Measurements from ENCODE around the gene IGFBP5.

IGFBP5 gene

GRCh38 chr2:216665242-216665641, 30.1 kb downstream of the IGFBP5 start:
- Histone ChIP-seq H3K4me1 (ENCODE audit: control insufficient read depth in 1 of 2, insufficient read depth in 1 of 2, low read depth in 1 of 2, low read length in 1 of 2) (no peaks in the 10 kb centered on the region), H3K27me3 (no peaks in the 10 kb centered on the region), H3K4me3 (ENCODE audit: low read depth in 1 of 2, low read length in 1 of 2) (no peak overlapping the region), H3K27ac (no peak overlapping the region), H3K9me3 (no peaks in the 10 kb centered on the region), H3K36me3 (no peaks in the 10 kb centered on the region)
- TF ChIP-seq, protein P1, sequence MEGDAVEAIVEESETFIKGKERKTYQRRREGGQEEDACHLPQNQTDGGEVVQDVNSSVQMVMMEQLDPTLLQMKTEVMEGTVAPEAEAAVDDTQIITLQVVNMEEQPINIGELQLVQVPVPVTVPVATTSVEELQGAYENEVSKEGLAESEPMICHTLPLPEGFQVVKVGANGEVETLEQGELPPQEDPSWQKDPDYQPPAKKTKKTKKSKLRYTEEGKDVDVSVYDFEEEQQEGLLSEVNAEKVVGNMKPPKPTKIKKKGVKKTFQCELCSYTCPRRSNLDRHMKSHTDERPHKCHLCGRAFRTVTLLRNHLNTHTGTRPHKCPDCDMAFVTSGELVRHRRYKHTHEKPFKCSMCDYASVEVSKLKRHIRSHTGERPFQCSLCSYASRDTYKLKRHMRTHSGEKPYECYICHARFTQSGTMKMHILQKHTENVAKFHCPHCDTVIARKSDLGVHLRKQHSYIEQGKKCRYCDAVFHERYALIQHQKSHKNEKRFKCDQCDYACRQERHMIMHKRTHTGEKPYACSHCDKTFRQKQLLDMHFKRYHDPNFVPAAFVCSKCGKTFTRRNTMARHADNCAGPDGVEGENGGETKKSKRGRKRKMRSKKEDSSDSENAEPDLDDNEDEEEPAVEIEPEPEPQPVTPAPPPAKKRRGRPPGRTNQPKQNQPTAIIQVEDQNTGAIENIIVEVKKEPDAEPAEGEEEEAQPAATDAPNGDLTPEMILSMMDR (IDR thresholded peaks at IDR 0.05), result no peak

DNA sequence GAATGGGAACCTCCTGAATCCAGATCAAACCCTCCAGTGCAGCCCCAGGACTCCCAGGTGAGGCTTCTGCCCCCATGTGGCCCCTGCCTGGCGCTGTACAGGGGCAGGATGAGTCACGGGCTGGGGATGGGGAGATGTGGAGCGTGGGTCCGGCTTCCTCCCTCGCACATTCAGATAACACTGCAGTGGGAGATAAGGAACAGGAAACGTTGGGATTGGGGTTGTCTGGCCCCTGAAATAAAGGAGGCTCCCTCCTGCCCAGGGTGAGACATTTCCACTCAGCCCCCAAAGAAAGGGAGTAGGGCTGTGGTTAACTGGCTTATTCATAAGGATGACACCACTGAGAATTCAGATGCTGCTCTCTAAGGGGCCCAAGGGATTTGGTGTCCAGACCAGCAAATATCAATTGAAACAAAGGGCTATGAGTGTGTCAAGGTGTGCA, 30.7 kb downstream of the IGFBP5 start:
- Histone ChIP-seq H3K4me1 (ENCODE audit: control insufficient read depth in 1 of 2, insufficient read depth in 1 of 2, low read depth in 1 of 2, low read length in 1 of 2) (no peaks in the 10 kb centered on the region), H3K27ac (no peak overlapping the region), H3K4me3 (ENCODE audit: low read depth in 1 of 2, low read length in 1 of 2) (no peak overlapping the region), H3K36me3 (no peaks in the 10 kb centered on the region), H3K27me3 (no peaks in the 10 kb centered on the region), H3K9me3 (no peaks in the 10 kb centered on the region)
- TF ChIP-seq, protein P1 (IDR thresholded peaks at IDR 0.05), result no peak

DNA sequence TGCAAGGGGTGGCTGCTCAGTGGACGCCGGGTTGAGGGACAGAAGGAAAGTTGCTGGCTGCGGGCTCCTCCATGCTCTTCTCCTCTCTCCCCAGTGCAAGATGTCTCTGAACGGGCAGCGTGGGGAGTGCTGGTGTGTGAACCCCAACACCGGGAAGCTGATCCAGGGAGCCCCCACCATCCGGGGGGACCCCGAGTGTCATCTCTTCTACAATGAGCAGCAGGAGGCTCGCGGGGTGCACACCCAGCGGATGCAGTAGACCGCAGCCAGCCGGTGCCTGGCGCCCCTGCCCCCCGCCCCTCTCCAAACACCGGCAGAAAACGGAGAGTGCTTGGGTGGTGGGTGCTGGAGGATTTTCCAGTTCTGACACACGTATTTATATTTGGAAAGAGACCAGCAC, 31.5 kb downstream of the IGFBP5 start:
- H3K9me3 ChIP-seq, result no peaks in the 10 kb centered on the region
- no peaks in the 10 kb centered on the region for H3K4me1 ChIP-seq (ENCODE audit: control insufficient read depth in 1 of 2, insufficient read depth in 1 of 2, low read depth in 1 of 2, low read length in 1 of 2)
- no peaks in the 10 kb centered on the region for H3K27me3 ChIP-seq
- no peak overlapping the region for H3K27ac ChIP-seq
- no peak overlapping the region for H3K4me3 ChIP-seq (ENCODE audit: low read depth in 1 of 2, low read length in 1 of 2)
- TF ChIP-seq, protein P1 (IDR thresholded peaks at IDR 0.05), result no peak
- no peaks in the 10 kb centered on the region for H3K36me3 ChIP-seq

- no peaks in the 10 kb centered on the region for H3K9me3 ChIP-seq
- H3K4me3 ChIP-seq (ENCODE audit: low read depth in 1 of 2, low read length in 1 of 2), result no peak overlapping the region
- H3K36me3 ChIP-seq, result no peaks in the 10 kb centered on the region
- no peaks in the 10 kb centered on the region for H3K27me3 ChIP-seq
- H3K4me1 ChIP-seq (ENCODE audit: control insufficient read depth in 1 of 2, insufficient read depth in 1 of 2, low read depth in 1 of 2, low read length in 1 of 2), result no peaks in the 10 kb centered on the region
- TF ChIP-seq, protein P1 (IDR thresholded peaks at IDR 0.05), result no peak
- no peak overlapping the region for H3K27ac ChIP-seq
Observed at GRCh38 chr2:216663106-216663505, 32.2 kb downstream of the IGFBP5 start.

- no peaks in the 10 kb centered on the region for H3K27me3 ChIP-seq
- TF ChIP-seq, protein P1 (IDR thresholded peaks at IDR 0.05), result no peak
- H3K36me3 ChIP-seq, result no peaks in the 10 kb centered on the region
- no peaks in the 10 kb centered on the region for H3K9me3 ChIP-seq
- no peak overlapping the region for H3K27ac ChIP-seq
- H3K4me1 ChIP-seq (ENCODE audit: control insufficient read depth in 1 of 2, insufficient read depth in 1 of 2, low read depth in 1 of 2, low read length in 1 of 2), result no peaks in the 10 kb centered on the region
- no peak overlapping the region for H3K4me3 ChIP-seq (ENCODE audit: low read depth in 1 of 2, low read length in 1 of 2)
Observed at GRCh38 chr2:216661639-216662375, 33.5 kb downstream of the IGFBP5 start.

Measured in neutrophil (primary cell).